Measurements from ENCODE around the gene ONECUT3.

Gene ONECUT3

DNA sequence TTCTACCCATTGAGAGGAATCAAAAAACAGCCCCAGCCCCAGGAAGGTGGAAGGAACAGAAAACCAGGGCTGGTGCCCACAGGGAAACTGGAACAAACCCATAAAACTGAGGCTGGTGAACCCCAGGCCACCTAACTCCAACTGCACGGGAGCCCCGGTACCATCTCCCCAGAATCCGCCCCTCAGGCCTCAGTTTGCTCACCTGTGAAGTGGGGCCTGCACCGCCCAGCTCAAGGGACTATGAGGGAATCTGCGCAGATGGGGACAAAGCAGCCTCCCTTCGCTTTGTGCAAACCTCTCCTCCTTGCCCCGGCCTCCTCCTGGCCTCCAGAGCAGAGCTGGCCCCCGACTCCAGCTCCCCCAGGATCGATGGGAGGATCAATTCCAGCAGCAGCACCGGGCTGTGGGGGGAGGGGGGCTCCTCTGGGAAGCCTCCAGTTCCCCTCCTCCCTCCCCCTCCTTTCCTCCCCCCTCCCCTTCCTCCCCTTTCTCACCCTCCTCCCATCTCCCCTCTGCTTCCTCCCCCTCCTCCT is 9.1 kb upstream of the ONECUT3 start:
- H3K4me3 ChIP-seq (ENCODE audit: low read length): no peak overlapping the region

GRCh38 chr19:1744822-1745563 is 8.3 kb upstream of the ONECUT3 start:
- Histone ChIP-seq H4K20me1 (ENCODE audit: insufficient read depth, low read length) (no peaks in the 10 kb centered on the region), H3K27ac (ENCODE audit: low read length) (no peak overlapping the region), H2AFZ (ENCODE audit: low read depth, low read length) (no peak overlapping the region), H3K4me3 (ENCODE audit: low read length) (no peak overlapping the region), H3K9ac (ENCODE audit: low read length) (no peak overlapping the region), H3K27me3 (ENCODE audit: low read depth, low read length) (no peaks in the 10 kb centered on the region), H3K4me2 (ENCODE audit: low read length) (no peak overlapping the region), H3K9me3 (ENCODE audit: insufficient read depth, low read length) (no peaks in the 10 kb centered on the region), H3K36me3 (replicated peaks; ENCODE audit: low read depth, low read length) (no peaks in the 10 kb centered on the region), H3K79me2 (ENCODE audit: low read length) (no peaks in the 10 kb centered on the region), H3K4me1 (ENCODE audit: low read length) (peaks cover 9% of the 10 kb centered on the region; the same call in 1 of the 2 replicates)
- TF ChIP-seq, protein P1, sequence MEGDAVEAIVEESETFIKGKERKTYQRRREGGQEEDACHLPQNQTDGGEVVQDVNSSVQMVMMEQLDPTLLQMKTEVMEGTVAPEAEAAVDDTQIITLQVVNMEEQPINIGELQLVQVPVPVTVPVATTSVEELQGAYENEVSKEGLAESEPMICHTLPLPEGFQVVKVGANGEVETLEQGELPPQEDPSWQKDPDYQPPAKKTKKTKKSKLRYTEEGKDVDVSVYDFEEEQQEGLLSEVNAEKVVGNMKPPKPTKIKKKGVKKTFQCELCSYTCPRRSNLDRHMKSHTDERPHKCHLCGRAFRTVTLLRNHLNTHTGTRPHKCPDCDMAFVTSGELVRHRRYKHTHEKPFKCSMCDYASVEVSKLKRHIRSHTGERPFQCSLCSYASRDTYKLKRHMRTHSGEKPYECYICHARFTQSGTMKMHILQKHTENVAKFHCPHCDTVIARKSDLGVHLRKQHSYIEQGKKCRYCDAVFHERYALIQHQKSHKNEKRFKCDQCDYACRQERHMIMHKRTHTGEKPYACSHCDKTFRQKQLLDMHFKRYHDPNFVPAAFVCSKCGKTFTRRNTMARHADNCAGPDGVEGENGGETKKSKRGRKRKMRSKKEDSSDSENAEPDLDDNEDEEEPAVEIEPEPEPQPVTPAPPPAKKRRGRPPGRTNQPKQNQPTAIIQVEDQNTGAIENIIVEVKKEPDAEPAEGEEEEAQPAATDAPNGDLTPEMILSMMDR (IDR thresholded peaks at IDR 0.05; ENCODE audit: low read depth, low read length): no peak
- no peak for TF ChIP-seq EZH2phosphoT487 (IDR thresholded peaks at IDR 0.05; ENCODE audit: low read depth)

More for the DNA sequence above, 9.1 kb upstream of the ONECUT3 start:
- peaks cover 9% of the 10 kb centered on the region; the same call in 1 of the 2 replicates for H3K4me1 ChIP-seq (ENCODE audit: low read length)
- H2AFZ ChIP-seq (ENCODE audit: low read depth, low read length): no peak overlapping the region
- no peak overlapping the region for H3K27ac ChIP-seq (ENCODE audit: low read length)
- TF ChIP-seq, protein P1 (IDR thresholded peaks at IDR 0.05; ENCODE audit: low read depth, low read length): no peak
- TF ChIP-seq EZH2phosphoT487 (IDR thresholded peaks at IDR 0.05; ENCODE audit: low read depth): no peak
- H3K4me2 ChIP-seq (ENCODE audit: low read length): no peak overlapping the region
- no peaks in the 10 kb centered on the region for H4K20me1 ChIP-seq (ENCODE audit: insufficient read depth, low read length)
- no peaks in the 10 kb centered on the region for H3K9me3 ChIP-seq (ENCODE audit: insufficient read depth, low read length)
- no peaks in the 10 kb centered on the region for H3K36me3 ChIP-seq (replicated peaks; ENCODE audit: low read depth, low read length)
- H3K79me2 ChIP-seq (ENCODE audit: low read length): no peaks in the 10 kb centered on the region
- no peak overlapping the region for H3K9ac ChIP-seq (ENCODE audit: low read length)
- no peaks in the 10 kb centered on the region for H3K27me3 ChIP-seq (ENCODE audit: low read depth, low read length)

- Histone ChIP-seq H3K4me1 (ENCODE audit: low read length) (peaks cover 9% of the 10 kb centered on the region; the same call in 1 of the 2 replicates), H3K9me3 (ENCODE audit: insufficient read depth, low read length) (no peaks in the 10 kb centered on the region), H3K79me2 (ENCODE audit: low read length) (no peaks in the 10 kb centered on the region), H3K4me2 (ENCODE audit: low read length) (no peak overlapping the region), H3K36me3 (replicated peaks; ENCODE audit: low read depth, low read length) (no peaks in the 10 kb centered on the region), H3K27ac (ENCODE audit: low read length) (no peak overlapping the region), H4K20me1 (ENCODE audit: insufficient read depth, low read length) (no peaks in the 10 kb centered on the region), H3K4me3 (ENCODE audit: low read length) (no peak overlapping the region), H3K27me3 (ENCODE audit: low read depth, low read length) (no peaks in the 10 kb centered on the region), H2AFZ (ENCODE audit: low read depth, low read length) (no peak overlapping the region), H3K9ac (ENCODE audit: low read length) (no peak overlapping the region)
- TF ChIP-seq, protein P1 (IDR thresholded peaks at IDR 0.05; ENCODE audit: low read depth, low read length): no peak
- no peak for TF ChIP-seq EZH2phosphoT487 (IDR thresholded peaks at IDR 0.05; ENCODE audit: low read depth)
These were observed 7.7 kb upstream of the ONECUT3 start for GRCh38 chr19:1745589-1746031.

- Histone ChIP-seq H3K27ac (ENCODE audit: low read length) (no peak overlapping the region), H3K27me3 (ENCODE audit: low read depth, low read length) (peaks cover 8% of the 10 kb centered on the region; the same call in 1 of the 2 replicates), H3K9me3 (ENCODE audit: insufficient read depth, low read length) (no peaks in the 10 kb centered on the region), H3K4me1 (ENCODE audit: low read length) (peaks cover 13% of the 10 kb centered on the region), H3K79me2 (ENCODE audit: low read length) (no peaks in the 10 kb centered on the region), H2AFZ (ENCODE audit: low read depth, low read length) (no peak overlapping the region), H3K4me3 (ENCODE audit: low read length) (no peak overlapping the region), H4K20me1 (ENCODE audit: insufficient read depth, low read length) (no peaks in the 10 kb centered on the region), H3K36me3 (replicated peaks; ENCODE audit: low read depth, low read length) (no peaks in the 10 kb centered on the region), H3K4me2 (ENCODE audit: low read length) (no peak overlapping the region), H3K9ac (ENCODE audit: low read length) (no peak overlapping the region)
- TF ChIP-seq, protein P1 (IDR thresholded peaks at IDR 0.05; ENCODE audit: low read depth, low read length): no peak
- no peak for TF ChIP-seq EZH2phosphoT487 (IDR thresholded peaks at IDR 0.05; ENCODE audit: low read depth)
These were observed 6.7 kb upstream of the ONECUT3 start for GRCh38 chr19:1746401-1747284.
